Brain microvascular endothelial cell (primary cell): Measurements from ENCODE around the gene RNPEP.

Experiments used
- DNase-seq: peaks from one replicate; pipeline ENCODE4 v3.0.0-alpha.2; 2020
- H3K27ac ChIP-seq: fragments of 250-450 bp; sonication (Bioruptor Pico); 2 replicates; pipeline ENCODE4 v1.5.1; 2020; ENCODE audit warnings: mild to moderate bottlenecking, moderate library complexity
- H3K27me3 ChIP-seq: fragments of 250-450 bp; sonication (Bioruptor Pico); replicated peaks from 2 replicates; pipeline ENCODE4 v1.5.1; 2020; ENCODE audit warnings: mild to moderate bottlenecking
- H3K36me3 ChIP-seq: fragments of 250-450 bp; sonication (Bioruptor Pico); replicated peaks from 2 replicates; pipeline ENCODE4 v1.5.1; 2020; ENCODE audit warnings: mild to moderate bottlenecking
- H3K4me3 ChIP-seq: 2 replicates; pipeline ENCODE4 v1.5.1; 2011; ENCODE audit warnings: low read depth, mild to moderate bottlenecking, control low read depth, low read length, moderate library complexity
- in situ Hi-C: cut with HindIII; loops from 2 replicates; pipeline ENCODE4 v1.10.0; 2017; ENCODE audit warnings: low sequenced_read_pairs, low pct_ligation_motif_present
- TF ChIP-seq, protein P1 (sequence below): IDR thresholded peaks from 2 replicates; pipeline ENCODE4 v1.5.1; 2011; ENCODE audit warnings: low read depth, mild to moderate bottlenecking, moderate library complexity, low read length, control low read depth, inconsistent platforms; ENCODE audit errors: missing control alignments

RNPEP gene

DNA sequence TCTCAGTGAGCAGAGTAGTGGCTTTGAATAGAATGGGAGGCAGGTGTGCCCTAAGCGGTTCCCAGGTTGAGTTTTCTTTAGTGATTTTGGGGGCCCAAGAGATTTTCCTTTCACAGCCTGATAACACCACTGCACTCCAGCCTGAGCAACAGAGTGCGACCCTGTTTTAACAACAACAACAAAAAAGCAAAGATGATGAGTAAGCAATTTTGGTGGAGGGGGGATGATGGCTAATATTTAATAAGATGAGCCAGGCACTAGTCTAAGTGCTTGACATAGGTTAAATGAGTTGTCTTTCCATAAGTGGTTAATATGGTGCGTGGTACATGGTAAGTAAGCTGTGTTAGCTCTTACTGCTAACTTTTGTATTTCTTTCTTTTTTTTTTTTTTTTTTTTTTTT, 2.0 kb downstream of the RNPEP start:
- no peaks in the 10 kb centered on the region for H3K27me3 ChIP-seq
- H3K27ac ChIP-seq: no peak overlapping the region
- DNase-seq: no peak
- H3K36me3 ChIP-seq: peaks cover 7% of the 10 kb centered on the region
- in situ Hi-C loops: no loop called here
- no peak overlapping the region for H3K4me3 ChIP-seq
- TF ChIP-seq, protein P1, sequence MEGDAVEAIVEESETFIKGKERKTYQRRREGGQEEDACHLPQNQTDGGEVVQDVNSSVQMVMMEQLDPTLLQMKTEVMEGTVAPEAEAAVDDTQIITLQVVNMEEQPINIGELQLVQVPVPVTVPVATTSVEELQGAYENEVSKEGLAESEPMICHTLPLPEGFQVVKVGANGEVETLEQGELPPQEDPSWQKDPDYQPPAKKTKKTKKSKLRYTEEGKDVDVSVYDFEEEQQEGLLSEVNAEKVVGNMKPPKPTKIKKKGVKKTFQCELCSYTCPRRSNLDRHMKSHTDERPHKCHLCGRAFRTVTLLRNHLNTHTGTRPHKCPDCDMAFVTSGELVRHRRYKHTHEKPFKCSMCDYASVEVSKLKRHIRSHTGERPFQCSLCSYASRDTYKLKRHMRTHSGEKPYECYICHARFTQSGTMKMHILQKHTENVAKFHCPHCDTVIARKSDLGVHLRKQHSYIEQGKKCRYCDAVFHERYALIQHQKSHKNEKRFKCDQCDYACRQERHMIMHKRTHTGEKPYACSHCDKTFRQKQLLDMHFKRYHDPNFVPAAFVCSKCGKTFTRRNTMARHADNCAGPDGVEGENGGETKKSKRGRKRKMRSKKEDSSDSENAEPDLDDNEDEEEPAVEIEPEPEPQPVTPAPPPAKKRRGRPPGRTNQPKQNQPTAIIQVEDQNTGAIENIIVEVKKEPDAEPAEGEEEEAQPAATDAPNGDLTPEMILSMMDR: no peak

DNA sequence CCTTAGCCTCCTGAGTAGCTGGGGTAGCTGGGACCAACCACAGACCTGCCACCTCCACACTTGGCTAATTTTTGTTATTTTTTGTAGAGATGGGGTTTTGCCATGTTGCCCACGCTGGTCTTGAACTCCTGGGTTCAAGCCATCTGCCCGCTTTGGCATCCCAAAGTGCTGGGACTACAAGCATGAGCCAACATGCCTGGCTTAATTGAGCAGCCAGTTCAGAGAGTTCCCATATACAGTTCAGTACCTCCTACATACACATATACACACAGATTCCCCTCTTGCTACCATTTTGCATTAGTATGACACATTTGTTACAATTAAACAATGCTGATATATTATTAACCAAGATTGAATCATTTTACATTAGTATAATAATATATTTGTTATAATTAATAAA, 2.9 kb downstream of the RNPEP start:
- no peak for DNase-seq
- H3K27me3 ChIP-seq: no peaks in the 10 kb centered on the region
- peaks cover 14% of the 10 kb centered on the region for H3K36me3 ChIP-seq
- H3K4me3 ChIP-seq: no peak overlapping the region
- H3K27ac ChIP-seq: no peak overlapping the region
- TF ChIP-seq, protein P1: no peak
- in situ Hi-C loops: no loop called here

DNA sequence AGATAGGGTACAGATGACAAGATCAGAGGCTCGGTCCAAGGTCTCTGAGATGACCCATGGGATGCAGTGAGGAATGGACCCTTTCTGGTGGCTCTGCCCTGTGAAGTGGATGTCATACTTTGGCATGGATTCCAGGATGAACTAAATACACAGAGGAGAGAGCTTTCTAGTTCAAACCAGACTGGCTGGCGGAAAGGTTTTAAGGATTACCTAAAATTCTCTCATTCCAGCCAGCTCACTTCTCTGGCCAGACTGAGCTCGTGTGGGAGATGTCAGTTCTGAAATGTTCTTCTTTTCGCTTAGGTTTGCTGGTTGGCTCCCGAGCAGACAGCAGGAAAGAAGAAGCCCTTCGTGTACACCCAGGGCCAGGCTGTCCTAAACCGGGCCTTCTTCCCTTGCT, 6.2 kb downstream of the RNPEP start:
- TF ChIP-seq, protein P1: no peak
- in situ Hi-C loops: no loop called here
- Histone ChIP-seq H3K36me3 (peaks cover 30% of the 10 kb centered on the region), H3K4me3 (no peak overlapping the region), H3K27ac (no peak overlapping the region), H3K27me3 (no peaks in the 10 kb centered on the region)
- DNase-seq: no peak

DNA sequence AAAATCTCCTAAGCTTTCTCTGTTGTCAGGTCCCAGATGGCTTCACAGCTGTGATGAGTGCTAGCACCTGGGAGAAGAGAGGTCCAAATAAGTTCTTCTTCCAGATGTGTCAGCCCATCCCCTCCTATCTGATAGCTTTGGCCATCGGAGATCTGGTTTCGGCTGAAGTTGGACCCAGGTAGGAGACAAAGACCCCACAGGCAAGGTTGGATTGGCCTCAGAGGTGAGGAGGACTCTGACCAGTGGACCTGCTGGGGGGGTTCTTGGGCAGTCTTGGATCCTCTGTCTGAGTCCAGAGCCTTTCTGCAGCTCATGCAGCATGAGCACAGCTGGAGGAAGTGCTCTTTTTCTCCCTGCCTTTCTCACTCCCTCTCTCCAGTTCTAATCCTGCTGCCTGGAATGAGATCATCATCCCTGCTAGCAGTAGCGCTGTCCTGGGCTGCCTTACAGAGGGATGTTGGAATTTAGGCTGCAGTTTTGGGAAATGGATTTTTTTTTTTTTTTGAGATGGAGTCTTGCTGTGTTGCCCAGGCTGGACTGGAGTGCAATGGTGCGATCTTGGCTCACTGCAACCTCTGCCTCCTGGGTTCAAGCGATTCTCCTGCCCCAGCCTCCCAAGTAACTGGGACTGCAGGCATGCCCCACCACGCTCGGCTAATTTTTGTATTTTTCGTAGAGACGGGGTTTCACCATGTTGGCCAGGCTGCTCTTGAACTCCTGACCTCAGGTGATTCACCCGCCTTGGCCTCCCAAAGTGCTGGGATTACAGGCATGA, 7.1 kb downstream of the RNPEP start:
- H3K36me3 ChIP-seq: peaks cover 36% of the 10 kb centered on the region
- DNase-seq: no peak

DNA sequence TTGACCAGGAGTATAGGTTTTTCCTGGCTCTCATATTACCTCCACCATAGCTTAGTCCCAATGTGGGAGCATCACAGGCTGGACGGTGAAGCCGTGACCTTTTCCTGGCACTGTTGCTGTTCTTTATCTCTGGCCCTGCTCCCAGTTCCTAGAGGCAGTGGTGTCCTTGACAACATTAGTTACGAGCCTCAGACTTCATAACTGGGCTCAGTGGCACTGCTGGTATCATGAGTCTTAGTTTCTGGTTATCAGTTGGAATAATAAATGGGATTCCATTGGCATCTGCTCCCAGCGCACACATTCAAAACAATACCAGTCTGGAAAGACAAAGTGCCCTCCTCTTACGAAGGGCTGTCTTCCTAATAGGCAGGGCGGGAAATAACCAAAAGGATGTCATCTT, 8.0 kb downstream of the RNPEP start:
- DNase-seq: no peak
- H3K36me3 ChIP-seq: peaks cover 36% of the 10 kb centered on the region
- no peaks in the 10 kb centered on the region for H3K27me3 ChIP-seq

More for the DNA sequence above, 7.1 kb downstream of the RNPEP start:
- Histone ChIP-seq H3K4me3 (no peak overlapping the region), H3K27me3 (no peaks in the 10 kb centered on the region), H3K27ac (no peak overlapping the region)
- in situ Hi-C loops: no loop called here
- TF ChIP-seq, protein P1: no peak

More for the DNA sequence above, 8.0 kb downstream of the RNPEP start:
- H3K27ac ChIP-seq: no peak overlapping the region
- in situ Hi-C loops: no loop called here
- TF ChIP-seq, protein P1: no peak
- H3K4me3 ChIP-seq: no peak overlapping the region
